ENCODE results near the gene FAM169A. TPM values are rescaled to one million over a fixed set of nuclear protein-coding genes. Genes with fewer than 3 reads are reported as not detected.
"Not testable (repeated sequence)": the region's sequence is repeated elsewhere in the genome, so short reads cannot be mapped to it uniquely, and the experiment has no call there.

Gene FAM169A
- polyA plus RNA-seq, 4 donors = 17.0 to 21.9 (median 18.9) TPM

DNA sequence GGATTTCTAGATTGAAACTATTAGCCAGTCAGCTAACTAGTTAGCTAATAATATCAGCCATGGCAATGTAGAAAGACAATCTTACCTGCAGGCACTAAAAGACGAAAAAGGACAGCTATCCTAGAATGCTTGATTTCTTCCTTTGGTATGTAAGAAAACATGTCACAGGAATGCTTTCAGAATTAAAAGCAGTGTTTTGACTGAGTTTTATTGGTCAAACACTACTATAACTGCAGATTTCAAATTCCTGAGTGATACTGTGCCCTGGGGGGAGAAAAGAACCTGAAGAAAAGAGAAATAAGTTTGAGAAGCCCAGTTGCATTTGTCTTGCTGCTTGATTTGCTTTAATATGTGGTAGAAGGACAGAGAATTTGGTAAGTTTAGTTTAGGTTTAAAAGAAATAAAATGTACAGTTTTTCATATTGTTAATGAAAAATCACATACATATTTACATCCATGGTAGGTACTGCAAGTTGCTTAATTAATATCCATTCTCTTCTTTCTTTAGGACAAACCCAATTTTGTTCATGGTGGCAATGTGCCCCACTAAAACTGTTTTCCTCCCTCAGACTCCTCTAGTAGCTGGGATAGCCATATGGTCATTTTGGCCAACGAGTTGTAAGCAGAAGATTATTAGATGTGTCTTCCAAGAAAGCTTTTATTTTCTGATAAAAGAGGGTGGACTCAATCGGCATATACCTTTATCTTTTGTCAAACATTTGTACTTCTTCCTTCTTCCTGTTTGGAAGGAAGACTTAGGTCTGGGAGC lies 4.3 kb upstream of the FAM169A start:
- DNase-seq (ENCODE audit: low read depth in 4 of 4, low spot score in 3 of 4) = no peak

DNA sequence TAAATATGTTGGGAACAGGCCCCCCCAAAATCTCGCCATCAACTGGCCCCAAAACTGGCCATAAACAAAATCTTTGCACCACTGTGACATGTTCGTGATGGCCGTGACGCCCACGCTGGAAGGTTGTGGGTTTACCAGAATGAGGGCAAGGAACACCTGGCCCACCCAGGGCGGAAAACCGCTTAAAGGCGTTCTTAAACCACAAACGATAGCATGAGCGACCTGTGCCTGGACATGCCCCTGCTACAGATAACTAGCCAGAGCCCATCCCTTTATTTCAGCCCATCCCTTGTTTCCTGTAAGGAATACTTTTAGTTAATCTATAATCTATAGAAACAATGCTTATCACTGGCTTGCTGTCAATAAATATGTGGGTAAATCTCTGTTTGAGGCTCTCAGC lies 3.2 kb upstream of the FAM169A start:
- not testable (repeated sequence) for DNase-seq (ENCODE audit: low read depth in 4 of 4, low spot score in 3 of 4)

DNA sequence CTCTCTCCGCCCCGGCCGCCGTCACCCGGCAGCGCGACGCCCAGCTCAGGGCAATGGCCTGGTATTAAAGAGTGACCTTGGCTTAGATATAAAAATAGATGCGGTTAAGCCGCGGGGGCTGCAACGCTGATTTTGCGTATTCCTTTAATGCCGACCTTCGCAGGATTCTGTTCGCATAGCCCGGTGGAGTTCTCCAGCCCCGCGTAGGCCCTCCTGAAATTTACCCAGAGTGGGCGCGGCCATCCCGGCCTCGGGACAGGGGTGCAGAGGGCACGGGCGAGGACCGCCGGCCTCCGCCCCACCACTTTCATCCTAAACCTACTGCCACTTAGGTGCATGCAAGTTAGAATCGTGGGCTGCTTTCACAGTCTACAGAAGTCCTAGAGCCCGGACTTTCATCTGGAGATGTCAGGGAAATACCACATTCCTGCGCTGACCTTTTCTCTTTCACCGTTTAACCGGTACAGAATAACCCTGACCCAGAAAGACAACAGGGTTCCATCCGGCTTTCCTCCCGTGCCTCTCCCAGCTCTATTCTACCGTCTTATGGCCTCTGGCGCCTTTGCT lies 492 bp upstream of the FAM169A start:
- DNase-seq (ENCODE audit: low read depth in 4 of 4, low spot score in 3 of 4) = no peak

DNA sequence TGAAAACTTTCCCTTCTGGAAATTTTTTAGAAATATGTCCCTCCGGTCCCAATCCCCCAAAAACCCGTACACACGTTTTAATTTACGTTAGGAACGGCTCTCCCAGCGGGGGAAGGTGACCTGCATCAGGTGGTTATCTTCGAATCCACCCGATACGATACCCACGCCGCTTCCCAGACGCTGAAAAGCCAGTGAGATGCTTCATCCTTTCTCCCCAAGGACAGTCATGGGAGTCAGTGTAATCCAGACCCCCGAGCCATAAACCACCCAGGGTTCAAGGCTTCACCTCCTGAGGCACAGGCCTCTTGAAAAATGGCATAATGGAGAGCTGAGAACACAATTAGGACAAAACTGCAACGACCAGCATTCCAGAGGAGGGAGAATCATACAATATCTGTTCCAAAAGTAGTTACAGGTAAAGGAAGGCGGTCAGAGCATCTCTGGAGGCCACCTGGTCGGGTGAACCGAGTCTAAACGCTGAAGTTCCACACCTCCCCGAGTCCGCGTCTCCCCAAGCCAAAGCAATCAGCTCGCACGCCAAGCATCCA lies 857 bp downstream of the FAM169A start:
- no peak for DNase-seq (ENCODE audit: low read depth in 4 of 4, low spot score in 3 of 4)

DNA sequence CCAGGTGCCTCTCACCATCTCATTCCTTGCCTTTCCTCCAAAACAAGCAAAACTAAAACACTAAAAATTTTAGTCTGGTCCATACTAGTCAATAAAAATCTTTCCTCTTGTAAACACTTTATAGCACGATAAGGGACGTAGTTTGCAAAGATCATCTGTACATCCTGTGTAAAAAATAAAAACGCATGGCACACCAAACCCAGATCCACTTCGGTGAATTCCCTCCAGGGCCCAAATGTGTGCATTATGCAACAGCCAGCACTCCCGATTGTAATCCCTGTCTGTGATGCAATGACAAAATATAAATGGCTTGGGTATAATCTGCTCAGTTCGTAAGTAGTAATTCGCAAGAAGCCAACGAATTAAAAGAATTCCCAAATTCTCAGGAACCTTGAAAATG lies 1.4 kb downstream of the FAM169A start:
- no peak for DNase-seq (ENCODE audit: low read depth in 4 of 4, low spot score in 3 of 4)

DNA sequence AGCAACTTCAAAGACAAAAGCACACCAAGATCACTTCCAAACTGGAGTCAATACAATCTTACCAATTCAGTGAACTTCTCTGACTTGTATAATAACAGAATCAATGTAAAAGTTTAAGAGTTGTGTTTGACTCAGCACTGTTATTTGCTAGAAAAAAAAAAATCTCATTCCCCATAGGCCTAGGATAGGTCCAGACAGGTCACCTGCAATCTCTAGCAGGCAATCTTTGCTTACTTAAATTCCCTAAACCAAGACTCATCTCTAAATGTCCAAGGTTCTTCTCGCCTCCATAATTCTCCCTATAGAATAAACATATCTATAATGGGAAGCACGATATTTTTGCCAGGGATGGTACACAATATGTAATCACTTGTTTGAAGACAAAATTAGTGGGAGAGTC lies 2.5 kb downstream of the FAM169A start:
- no peak for DNase-seq (ENCODE audit: low read depth in 4 of 4, low spot score in 3 of 4)

DNA sequence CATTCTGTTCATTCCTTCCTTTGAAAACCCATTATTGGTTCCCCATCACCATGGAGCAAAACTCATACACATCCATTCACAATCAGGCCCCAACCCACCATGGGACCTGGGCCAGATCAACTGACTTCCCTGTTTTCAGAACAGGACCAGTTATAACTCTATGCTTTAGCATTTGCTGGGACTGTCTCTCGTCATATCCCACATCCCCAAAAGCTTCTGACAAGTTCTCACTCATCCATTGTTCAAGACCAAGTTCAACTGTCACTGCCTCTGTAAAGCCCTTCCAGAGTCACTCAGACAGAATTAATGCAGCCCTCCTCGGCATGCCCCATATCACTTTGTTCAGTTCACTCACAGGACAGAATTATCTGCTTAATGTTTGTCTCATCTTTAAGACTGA lies 4.0 kb downstream of the FAM169A start:
- DNase-seq (ENCODE audit: low read depth in 4 of 4, low spot score in 3 of 4) = no peak

DNA sequence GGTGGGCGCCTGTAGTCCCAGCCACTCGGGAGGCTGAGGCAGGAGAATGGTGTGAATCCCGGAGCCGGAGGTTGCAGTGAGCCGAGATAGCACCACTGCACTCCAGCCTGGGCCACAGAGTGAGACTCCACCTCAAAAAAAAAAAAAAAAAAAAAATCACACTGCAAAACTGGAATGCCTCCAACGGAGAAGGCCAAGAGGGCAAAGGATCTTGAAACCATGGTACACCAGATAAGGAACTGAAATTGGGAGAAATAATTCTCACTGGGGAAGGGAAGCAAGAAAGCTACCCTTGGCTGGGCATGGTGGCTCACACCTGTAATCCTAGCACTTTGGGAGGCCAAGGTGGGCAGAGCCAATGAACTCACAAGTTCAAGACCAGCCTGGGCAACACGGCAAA lies 9.2 kb downstream of the FAM169A start:
- not testable (repeated sequence) for DNase-seq (ENCODE audit: low read depth in 4 of 4, low spot score in 3 of 4)

DNA sequence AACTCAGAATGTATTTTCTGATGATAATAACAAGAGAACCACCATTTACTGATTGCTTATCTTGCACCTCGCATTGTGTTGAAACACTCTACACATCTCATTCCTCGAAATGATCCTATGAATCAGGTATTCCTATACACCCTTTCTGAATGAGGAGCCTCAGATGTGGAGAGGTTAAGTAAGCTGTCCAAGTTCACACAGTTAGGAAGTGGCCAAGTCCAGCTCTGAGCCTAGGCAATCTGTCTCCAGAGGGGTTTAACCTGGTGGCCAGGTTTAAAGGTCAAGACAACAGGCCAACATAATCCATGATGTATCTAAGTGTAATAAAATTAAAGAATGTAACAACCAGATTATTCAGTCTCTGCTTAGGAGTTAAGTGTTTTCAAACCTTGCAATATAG lies 12.9 kb downstream of the FAM169A start:
- no peak for DNase-seq (ENCODE audit: low read depth in 4 of 4, low spot score in 3 of 4)

DNA sequence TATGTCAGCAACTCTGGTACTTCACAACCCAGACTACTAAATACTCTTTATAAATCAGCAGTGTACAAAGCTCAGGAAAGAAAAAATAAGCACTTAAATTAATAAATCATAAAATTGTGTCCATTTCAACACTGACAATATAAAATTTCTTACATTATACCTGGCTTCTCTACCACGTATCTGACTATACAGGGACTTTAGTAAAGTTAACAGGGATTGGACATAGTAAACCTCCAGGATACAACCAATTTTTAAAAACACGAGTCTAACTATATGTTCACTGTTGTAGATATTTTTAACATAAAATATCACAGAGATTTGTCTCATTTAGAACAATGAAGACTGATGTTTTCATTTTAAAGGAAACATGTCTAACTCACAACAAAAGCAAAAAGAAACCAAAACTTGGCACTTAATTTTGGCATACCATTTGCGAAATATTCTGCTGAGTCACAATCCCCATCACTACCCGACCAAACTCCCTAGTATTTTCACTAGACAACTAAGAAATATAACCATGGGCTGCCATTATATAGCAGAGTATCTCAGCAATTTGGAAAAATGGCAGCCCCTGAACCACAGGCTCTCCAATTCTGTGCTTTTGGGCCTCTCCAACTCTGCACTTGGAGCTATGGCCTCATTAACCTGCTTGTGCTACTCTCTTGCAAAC lies 14.4 kb downstream of the FAM169A start:
- DNase-seq (ENCODE audit: low read depth in 4 of 4, low spot score in 3 of 4) = no peak

DNA sequence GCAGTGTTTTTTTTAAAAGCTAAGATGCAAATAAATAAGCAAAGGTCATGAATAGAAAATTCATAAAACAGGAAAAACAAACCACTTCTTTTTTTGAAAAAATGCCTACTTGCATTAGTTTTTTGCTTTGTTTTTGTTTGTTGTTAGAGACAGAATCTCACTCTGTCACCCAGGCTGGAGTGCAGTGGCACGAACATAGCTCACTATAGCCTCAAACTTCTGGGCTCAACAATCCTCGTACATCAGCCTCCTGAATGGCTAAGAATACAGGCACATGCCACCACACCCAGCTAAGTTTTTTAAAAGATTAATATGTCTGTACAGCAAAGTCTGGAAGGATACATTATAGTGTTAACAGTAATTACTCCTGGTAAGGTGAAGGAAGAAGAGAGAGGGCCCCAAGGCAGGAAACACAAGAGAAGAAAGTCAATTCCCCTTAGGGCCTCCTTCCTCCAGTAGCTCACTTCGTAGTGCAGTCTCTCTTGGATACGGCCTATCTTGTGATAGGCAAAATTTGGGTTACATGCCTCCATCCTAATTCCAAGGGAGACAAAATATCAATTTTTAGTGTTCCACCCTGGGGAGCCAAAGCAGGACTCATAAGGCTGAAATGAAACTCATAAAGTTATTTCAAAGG lies 15.3 kb downstream of the FAM169A start:
- DNase-seq (ENCODE audit: low read depth in 4 of 4, low spot score in 3 of 4) = no peak

DNA sequence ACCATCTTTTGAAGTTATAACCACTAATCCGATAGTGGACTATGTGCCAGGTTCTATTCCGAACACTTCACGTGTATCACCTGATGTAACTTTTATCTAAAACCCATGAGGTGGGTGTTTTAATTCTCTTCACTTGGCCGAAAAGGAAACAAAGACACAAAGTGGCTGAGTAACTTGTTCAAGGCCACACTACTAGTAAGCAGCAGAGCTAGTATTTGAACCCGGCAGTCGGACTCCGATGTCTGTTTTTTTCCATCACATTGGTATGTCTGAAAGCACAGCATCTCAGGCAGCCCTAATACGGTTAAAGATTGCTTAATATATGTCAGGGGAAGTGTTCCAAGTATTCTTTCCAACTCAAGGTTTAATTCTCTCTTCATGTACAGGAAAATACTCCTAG lies 16.2 kb downstream of the FAM169A start:
- no peak for DNase-seq (ENCODE audit: low read depth in 4 of 4, low spot score in 3 of 4)

DNA sequence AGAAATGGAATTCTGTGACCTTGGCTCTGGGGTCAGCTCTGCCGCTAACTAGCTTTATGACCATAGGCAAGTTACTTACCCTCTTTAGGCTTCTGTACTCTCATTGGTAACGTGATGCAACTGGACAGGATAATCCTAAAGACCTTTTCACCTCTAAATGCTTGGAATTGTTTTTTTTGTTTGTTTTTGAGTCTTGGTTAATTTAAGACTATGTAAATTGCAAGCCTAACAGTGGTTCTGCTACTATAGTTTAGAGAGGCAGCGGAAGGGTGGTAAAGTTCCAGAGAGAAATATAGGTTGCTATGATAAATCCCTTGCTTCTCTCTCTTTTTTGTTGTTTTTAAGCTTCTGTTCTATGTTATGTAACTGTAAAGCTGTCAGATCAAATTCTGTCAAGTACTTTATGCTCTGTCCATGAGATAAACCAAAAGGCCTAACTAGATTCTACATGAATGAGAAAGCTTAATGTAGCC lies 17.6 kb downstream of the FAM169A start:
- DNase-seq (ENCODE audit: low read depth in 4 of 4, low spot score in 3 of 4) = peak in 1 of 4 donors; percentile 12

DNA sequence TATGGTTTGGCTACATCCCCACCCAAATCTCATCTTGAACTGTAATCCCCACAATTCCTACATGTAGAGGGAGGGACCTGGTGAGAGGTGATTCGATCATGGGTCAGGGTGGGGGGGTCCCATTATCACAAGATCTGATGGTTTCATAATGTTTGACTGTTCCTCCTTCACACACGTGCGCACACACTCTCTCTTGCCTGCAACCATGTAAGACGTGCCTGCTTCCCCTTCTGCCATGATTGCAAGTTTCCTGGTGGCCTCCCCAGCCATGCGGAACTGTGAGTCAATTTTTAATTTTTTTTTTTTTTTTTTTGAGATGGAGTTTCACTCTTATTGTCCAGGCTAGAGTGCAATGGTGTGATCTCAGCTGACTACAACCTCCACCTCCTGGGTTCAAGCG lies 27.0 kb downstream of the FAM169A start:
- no peak for DNase-seq (ENCODE audit: low read depth in 4 of 4, low spot score in 3 of 4)

DNA sequence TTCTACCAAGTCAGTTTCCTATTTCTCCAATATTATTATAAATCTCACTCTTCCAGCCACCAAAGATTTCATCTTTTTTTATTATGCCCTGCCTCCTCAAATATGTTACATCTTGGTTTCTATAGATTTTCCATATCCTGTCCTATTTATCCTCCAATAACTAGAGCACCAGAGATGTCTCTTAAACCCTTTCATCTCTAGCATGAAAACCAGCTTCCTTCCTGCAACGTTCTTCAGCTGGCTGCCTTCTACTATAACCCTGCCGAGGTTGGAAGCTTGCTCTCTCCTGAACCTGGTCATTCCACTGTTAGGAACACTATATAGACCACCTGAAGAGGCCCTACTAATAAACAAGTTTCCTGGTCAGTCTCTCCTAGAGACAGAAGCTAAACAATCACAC lies 27.9 kb downstream of the FAM169A start:
- no peak for DNase-seq (ENCODE audit: low read depth in 4 of 4, low spot score in 3 of 4)

DNA sequence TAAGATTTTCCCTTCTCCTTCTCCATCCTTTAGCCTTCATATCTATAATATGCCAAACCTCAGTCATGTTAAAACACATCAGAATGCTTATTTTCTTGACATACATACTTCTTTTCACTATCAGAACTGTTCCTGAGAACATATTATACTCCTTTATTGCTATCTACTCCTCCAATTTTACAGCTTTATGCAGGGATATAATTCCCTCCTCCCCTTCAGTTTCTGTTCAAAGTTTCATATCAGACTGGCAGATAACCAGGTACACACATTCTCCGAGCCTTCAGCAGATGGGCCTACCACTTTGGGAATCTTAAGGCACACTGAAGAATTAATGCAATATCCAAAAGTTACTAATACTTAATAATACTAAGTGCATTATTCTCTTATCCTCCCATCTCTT lies 29.1 kb downstream of the FAM169A start:
- no peak for DNase-seq (ENCODE audit: low read depth in 4 of 4, low spot score in 3 of 4)

DNA sequence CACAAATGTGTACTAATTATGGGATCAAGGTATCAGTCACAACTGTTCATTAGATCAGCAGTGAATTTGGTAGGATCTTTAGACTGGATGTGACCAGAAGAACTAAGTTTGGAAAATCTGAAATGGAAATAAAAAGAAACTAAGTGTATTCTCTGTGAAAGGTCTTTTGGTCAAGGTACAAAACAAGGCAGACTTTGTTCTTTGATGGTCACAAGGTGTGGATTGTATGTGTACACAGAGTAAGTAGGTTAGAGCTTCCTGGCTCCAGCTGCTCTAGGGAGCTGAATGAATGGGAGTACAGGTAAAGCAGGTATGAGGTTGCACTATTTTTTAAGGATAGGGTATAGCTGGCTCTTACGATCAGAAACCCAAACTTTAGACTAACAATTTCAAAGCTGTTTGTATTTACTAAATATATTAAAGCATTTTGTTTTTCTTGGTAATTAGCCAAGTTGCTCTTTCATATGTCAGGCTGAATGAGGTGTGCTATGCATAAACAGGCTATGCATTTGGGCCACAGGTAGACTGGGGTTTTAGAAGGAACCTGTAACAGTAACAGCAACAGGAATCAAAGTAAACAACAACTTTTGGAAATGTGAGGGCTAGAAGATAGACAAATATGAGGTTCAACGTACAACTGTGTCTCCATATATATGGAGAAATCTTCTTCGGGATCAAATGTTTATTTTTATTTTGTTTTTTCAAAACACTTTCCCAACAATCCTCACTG lies 32.5 kb downstream of the FAM169A start:
- DNase-seq (ENCODE audit: low read depth in 4 of 4, low spot score in 3 of 4) = peak in 1 of 4 donors; percentile 3

DNA sequence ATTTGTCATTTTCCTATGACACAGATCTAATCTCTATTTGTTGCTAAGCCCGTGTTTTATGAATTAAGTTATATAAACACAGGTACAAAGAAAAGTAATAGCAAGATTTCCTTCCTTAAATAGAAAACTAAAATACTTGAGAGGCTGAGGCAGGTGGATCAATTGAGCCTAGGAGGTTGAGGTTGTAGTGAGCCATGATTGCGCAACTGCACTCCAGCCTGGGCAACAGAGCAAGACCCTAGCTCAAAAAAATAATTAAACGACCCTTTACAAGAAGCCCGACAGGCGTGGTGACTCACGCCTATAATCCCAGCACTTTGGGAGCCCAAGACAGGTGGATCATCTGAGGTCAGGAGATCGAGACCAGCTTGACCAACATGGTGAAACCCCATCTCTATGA lies 36.8 kb downstream of the FAM169A start:
- DNase-seq (ENCODE audit: low read depth in 4 of 4, low spot score in 3 of 4) = no peak

DNA sequence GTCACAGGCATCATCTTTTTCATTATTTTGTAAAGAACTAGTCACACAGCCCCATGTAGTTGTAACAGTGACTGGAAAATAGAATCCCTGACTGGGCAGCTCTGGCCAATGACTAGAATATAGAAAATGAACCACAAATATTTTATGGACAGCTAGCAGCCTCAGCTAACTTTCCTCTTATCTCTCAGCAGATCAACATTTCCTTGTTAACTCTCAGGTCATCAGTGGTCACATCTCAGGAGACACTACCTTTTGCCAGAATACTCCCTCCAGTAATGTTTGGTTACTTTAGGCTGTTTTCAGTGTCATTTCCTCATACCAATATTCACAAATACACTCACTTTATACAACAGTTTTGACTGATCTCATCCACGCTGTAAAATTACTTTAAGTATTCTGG lies 43.9 kb downstream of the FAM169A start:
- DNase-seq (ENCODE audit: low read depth in 4 of 4, low spot score in 3 of 4) = no peak

DNA sequence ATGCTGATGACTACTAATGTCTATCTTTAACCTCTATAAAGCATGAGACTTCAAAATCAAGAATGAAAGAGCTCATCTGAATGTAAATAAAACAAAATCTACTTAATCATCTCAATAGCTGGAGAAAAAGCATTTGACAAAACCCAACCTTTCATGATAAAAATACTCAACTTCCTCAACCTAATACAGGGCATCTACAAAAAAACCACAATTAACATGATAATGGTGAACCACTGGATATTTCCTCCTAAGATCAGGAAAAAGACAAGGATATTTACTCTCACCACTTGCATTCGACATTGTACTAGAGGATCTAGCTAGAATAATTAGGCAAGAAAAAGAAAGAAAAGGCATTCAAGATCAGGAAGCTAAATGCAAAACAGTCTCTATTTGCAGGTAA lies 49.3 kb downstream of the FAM169A start:
- DNase-seq (ENCODE audit: low read depth in 4 of 4, low spot score in 3 of 4) = no peak
